Astrocyte of the spinal cord (primary cell): ENCODE data around the gene ABITRAM.

Source experiments
- DNase-seq: peaks from one replicate; pipeline ENCODE4 v3.0.0; 2011; ENCODE audit warnings: low read depth, low spot score
- H3K4me3 ChIP-seq: 2 replicates; pipeline ENCODE4 v1.5.1; 2011; ENCODE audit warnings: low read depth, mild to moderate bottlenecking, low read length, moderate library complexity
- in situ Hi-C: cut with HindIII; loops from 2 replicates; pipeline ENCODE4 v1.10.0; 2017; ENCODE audit warnings: low sequenced_read_pairs
- TF ChIP-seq, protein P1 (sequence below): IDR thresholded peaks from 2 replicates; pipeline ENCODE4 v1.5.1; 2012; ENCODE audit warnings: low read depth, mild to moderate bottlenecking, low read length, inconsistent platforms

Gene ABITRAM

DNA sequence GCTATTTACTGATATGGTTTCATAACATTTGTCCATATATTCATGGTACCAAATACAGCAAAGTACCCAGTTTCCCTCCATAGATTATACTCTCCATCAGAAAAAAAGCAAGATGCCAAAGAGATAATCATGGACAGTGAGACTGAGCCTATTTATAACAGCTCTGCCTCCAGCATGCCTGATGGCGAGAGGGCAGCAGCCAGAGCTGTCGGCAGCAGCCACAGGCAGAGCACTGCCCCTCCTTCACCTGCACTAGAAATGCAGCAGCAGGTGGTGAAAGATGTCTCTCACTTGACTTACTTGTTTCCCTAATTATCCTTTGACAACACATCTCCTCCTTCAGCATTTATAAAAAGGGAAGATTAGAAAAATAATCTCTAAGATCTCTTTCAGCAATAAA lies 46.7 kb downstream of the ABITRAM start:
- in situ Hi-C loops, result no loop called here
- DNase-seq, result no peak
- H3K4me3 ChIP-seq, result no peak overlapping the region
- TF ChIP-seq, protein P1, sequence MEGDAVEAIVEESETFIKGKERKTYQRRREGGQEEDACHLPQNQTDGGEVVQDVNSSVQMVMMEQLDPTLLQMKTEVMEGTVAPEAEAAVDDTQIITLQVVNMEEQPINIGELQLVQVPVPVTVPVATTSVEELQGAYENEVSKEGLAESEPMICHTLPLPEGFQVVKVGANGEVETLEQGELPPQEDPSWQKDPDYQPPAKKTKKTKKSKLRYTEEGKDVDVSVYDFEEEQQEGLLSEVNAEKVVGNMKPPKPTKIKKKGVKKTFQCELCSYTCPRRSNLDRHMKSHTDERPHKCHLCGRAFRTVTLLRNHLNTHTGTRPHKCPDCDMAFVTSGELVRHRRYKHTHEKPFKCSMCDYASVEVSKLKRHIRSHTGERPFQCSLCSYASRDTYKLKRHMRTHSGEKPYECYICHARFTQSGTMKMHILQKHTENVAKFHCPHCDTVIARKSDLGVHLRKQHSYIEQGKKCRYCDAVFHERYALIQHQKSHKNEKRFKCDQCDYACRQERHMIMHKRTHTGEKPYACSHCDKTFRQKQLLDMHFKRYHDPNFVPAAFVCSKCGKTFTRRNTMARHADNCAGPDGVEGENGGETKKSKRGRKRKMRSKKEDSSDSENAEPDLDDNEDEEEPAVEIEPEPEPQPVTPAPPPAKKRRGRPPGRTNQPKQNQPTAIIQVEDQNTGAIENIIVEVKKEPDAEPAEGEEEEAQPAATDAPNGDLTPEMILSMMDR, result no peak

DNA sequence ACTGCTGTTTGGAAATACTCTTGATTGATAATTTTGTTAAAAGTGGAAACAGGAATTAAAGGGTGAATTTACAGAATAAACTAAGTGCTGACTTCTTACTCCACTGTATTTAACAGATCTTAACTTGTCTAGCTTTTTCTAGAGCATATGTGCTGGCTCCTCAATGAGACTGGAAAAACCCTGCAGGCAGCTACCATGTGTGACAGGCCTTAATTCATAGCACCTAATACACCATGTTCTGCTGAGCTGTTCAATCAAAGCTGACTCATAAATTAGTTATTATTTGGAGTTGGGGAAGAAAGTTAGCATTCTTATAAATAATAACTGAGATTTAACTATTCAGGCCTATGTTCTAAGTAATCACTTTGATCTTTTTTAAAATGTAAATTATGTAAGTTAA lies 49.7 kb downstream of the ABITRAM start:
- no peak for DNase-seq
- in situ Hi-C loops, result no loop called here
- no peak overlapping the region for H3K4me3 ChIP-seq
- TF ChIP-seq, protein P1, result no peak
